Loucy (cell line): ENCODE results near the gene GIPC1.

Experiments
- CTCF ChIP-seq: fragments of 200-600 bp; sonication (generic); conservative IDR thresholded peaks from 2 replicates; pipeline ENCODE4 v1.5.1; 2014; ENCODE audit warnings: mild to moderate bottlenecking, antibody characterized with exemption, low read length
- EZH2phosphoT487 ChIP-seq: fragments of 200-600 bp; IDR thresholded peaks from 2 replicates; pipeline ENCODE4 v1.6.1; 2018; ENCODE audit warnings: antibody characterized with exemption, mild to moderate bottlenecking, moderate library complexity, borderline replicate concordance

GRCh38 chr19:14516746-14517438, 21.0 kb upstream of the GIPC1 start:
- TF ChIP-seq CTCF (no peak), EZH2phosphoT487 (no peak)
